ENCODE measurements around the gene ZNF101. TPM values are rescaled to one million over a fixed set of nuclear protein-coding genes. Genes with fewer than 3 reads are reported as not detected.

ZNF101 gene
- total and polyA plus RNA-seq, 10 donors, result 29.6 to 58.3 (median 42.0) TPM

DNA sequence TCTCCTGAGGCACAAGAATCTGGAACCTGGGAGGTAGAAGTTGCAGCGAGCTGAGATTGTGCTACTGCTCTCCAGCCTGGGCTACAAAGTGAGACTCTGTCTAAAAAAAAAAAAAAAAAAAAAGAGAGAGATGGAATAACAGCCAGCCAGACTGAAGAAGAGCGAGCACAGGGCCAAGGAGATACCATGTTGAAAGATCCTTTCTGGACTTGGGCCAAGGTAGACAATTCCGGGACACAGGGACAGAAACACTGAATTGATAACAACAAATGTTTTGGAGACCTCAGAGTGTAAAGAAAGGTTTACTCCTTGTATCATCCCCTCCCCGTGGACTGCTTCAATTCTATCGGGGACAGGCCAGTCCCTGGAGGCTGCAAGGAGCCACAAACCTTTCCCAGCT lies 45.3 kb upstream of the ZNF101 start:
- H3K4me1 ChIP-seq, result peaks cover 0 to 47% (median 27%) of the 10 kb centered on the region in 6 donors
- no peak for DNase-seq
- WGBS, 5 donors, result 77 to 93% (median 78%) methylated on average over 5 of the region's 5 CpGs
- H3K27ac ChIP-seq, result no peak overlapping the region
- H3K36me3 ChIP-seq, result peaks cover 0 to 40% (median 3%) of the 10 kb centered on the region in 6 donors
- H3K27me3 ChIP-seq (replicated peaks in 1 of 7), result peaks cover 0 to 13% (median 6%) of the 10 kb centered on the region in 7 donors
- no peaks in the 10 kb centered on the region for H3K9me3 ChIP-seq
- intact Hi-C loops (cut with DNase I; ENCODE audit: low total_unique reads), result no loop called here
- no peak for TF ChIP-seq POLR2A (IDR thresholded peaks at IDR 0.05)
- no peak for TF ChIP-seq POLR2AphosphoS5 (IDR thresholded peaks at IDR 0.05)
- TF ChIP-seq, protein P1, sequence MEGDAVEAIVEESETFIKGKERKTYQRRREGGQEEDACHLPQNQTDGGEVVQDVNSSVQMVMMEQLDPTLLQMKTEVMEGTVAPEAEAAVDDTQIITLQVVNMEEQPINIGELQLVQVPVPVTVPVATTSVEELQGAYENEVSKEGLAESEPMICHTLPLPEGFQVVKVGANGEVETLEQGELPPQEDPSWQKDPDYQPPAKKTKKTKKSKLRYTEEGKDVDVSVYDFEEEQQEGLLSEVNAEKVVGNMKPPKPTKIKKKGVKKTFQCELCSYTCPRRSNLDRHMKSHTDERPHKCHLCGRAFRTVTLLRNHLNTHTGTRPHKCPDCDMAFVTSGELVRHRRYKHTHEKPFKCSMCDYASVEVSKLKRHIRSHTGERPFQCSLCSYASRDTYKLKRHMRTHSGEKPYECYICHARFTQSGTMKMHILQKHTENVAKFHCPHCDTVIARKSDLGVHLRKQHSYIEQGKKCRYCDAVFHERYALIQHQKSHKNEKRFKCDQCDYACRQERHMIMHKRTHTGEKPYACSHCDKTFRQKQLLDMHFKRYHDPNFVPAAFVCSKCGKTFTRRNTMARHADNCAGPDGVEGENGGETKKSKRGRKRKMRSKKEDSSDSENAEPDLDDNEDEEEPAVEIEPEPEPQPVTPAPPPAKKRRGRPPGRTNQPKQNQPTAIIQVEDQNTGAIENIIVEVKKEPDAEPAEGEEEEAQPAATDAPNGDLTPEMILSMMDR (IDR thresholded peaks at IDR 0.05 in 8 of 11, conservative IDR thresholded peaks at IDR 0.05 in 3 of 11), result no peak
- H3K4me3 ChIP-seq, result no peak overlapping the region

DNA sequence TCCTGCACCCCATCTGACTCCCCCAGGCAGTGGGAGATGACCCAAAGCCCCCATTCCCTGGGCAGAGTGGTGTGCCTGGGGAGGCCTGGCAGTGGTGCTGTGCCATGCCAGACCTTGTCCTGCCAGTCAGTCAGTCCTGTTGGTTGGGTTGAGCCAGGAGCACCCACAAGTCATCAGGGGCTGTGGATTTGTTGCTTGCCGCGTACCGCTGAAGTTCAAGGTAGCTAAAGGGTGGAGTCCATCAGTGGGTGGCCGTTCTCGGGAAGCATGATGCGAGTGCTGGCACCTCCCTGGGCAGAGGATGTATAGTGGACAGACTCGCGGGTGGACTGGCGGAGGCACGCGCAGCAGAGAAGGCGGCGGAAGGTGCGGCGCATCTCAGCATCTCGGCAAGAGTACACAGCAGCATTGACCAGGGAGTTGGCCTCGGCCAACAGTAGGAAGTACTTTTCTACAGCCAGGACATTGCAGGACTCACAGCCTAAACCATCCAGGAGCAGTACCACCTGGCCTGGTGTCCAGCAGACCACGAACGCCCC lies 44.5 kb upstream of the ZNF101 start:
- 91 to 96% (median 95%) methylated on average over 19 of the region's 19 CpGs for WGBS, 5 donors
- H3K27me3 ChIP-seq (replicated peaks in 1 of 7), result peaks cover 0 to 18% (median 6%) of the 10 kb centered on the region in 7 donors
- H3K36me3 ChIP-seq, result peaks cover 0 to 40% (median 3%) of the 10 kb centered on the region in 6 donors
- no peak overlapping the region for H3K4me3 ChIP-seq
- peak; percentile 76 for DNase-seq
- peaks cover 0 to 48% (median 26%) of the 10 kb centered on the region in 6 donors for H3K4me1 ChIP-seq
- H3K27ac ChIP-seq, result no peak overlapping the region
- peak in 2 of 3 donors; percentile 10 to 61 for TF ChIP-seq POLR2AphosphoS5 (IDR thresholded peaks at IDR 0.05)
- TF ChIP-seq, protein P1 (IDR thresholded peaks at IDR 0.05 in 8 of 11, conservative IDR thresholded peaks at IDR 0.05 in 3 of 11), result no peak
- TF ChIP-seq POLR2A (IDR thresholded peaks at IDR 0.05), result no peak
- H3K9me3 ChIP-seq, result no peaks in the 10 kb centered on the region
- intact Hi-C loops (cut with DNase I; ENCODE audit: low total_unique reads), result no loop called here

DNA sequence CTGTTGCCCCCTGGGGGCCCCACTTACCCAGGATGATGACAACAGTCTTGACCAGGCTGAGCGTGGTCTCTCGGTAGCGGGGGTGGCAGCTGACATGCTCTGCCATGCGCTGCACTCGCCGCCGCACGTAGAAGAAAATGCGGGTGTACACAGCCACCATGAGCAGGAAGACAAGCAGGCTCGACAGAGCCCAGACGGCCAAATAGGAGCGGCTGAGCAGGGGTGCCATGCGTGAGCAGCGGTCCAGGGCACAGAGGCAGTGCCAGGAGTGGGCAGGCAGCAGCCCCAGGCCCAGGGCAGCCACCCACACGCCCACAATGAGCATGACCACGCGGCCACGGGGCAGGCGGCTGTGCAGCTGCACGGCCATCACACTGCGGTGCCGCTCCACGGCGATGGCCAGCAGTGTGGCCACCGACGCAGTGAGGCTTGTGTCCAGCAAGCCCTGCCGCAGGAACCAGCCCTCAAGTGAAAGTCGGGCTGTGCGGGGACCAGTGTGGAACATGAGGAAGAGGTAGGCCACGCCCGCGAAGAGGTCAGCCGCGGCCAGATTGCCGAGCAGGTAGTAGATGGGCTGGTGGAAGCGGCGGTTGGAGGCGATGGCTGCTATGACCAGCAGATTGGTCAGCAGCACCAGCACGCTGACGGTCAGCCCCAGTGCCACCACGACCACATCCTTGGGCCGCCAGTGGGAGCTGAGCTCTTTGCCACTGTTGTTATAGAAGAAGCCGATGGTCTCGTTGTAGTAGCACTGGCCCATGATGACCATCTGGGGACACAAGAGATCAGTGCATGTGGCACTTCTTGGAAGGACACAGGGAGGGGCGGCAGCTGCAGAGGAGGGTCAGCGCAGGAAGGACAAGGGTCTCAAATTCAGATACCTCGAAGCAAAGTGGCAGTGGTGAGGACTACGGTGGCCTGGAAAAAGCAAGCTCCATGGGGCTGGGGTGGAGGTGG lies 41.8 kb upstream of the ZNF101 start:
- H3K4me3 ChIP-seq, result peak overlapping the region in 7 of 8 donors; percentile 54 to 73 (median 56)
- DNase-seq, result peak; percentile 84

More for the DNA sequence above, 41.8 kb upstream of the ZNF101 start:
- WGBS, 5 donors, result 90 to 96% (median 93%) methylated on average over 35 to 48 of the region's 48 CpGs
- Histone ChIP-seq H3K27me3 (replicated peaks in 1 of 7) (peaks cover 0 to 18% (median 6%) of the 10 kb centered on the region in 7 donors), H3K4me1 (peaks cover 0 to 52% (median 22%) of the 10 kb centered on the region in 6 donors), H3K36me3 (peaks cover 0 to 67% (median 17%) of the 10 kb centered on the region in 6 donors), H3K27ac (peak overlapping the region in 3 of 8 donors; percentile 87 to 90 (median 87)), H3K9me3 (no peaks in the 10 kb centered on the region)
- intact Hi-C loops (cut with DNase I; ENCODE audit: low total_unique reads), result no loop called here
- peak in 2 of 3 donors; percentile 51 to 86 for TF ChIP-seq POLR2AphosphoS5 (IDR thresholded peaks at IDR 0.05)
- TF ChIP-seq, protein P1 (IDR thresholded peaks at IDR 0.05 in 8 of 11, conservative IDR thresholded peaks at IDR 0.05 in 3 of 11), result no peak
- no peak for TF ChIP-seq POLR2A (IDR thresholded peaks at IDR 0.05)
